ENCODE measurements around the gene CADM4.

Gene CADM4

DNA sequence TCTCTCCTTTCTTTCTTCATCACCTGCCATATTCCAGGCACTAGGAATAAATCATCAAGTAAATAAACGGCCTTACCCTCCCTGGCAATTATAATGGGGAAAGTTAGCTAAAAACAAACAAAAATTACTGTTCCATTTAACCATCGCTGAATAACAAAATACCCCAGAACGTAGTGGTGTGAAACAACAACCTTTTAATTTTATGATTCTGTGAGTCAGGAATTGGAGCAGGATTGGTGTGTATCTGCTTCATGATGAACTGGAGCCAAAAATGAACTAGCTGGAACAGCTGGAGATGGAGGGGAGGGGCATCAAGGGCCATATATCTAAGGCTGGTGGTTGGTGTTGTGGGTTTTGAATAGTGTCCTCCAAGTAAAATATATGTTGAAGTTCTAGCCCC lies 3.7 kb upstream of the CADM4 start:
- in situ Hi-C loops (cut with MboI; ENCODE audit: low pct_unique_long_range_greater_than_20kb, low sequenced_read_pairs, unreplicated experiment) = no loop called here
- no peak for DNase-seq (ENCODE audit: low spot score)
- TF ChIP-seq, protein P1, sequence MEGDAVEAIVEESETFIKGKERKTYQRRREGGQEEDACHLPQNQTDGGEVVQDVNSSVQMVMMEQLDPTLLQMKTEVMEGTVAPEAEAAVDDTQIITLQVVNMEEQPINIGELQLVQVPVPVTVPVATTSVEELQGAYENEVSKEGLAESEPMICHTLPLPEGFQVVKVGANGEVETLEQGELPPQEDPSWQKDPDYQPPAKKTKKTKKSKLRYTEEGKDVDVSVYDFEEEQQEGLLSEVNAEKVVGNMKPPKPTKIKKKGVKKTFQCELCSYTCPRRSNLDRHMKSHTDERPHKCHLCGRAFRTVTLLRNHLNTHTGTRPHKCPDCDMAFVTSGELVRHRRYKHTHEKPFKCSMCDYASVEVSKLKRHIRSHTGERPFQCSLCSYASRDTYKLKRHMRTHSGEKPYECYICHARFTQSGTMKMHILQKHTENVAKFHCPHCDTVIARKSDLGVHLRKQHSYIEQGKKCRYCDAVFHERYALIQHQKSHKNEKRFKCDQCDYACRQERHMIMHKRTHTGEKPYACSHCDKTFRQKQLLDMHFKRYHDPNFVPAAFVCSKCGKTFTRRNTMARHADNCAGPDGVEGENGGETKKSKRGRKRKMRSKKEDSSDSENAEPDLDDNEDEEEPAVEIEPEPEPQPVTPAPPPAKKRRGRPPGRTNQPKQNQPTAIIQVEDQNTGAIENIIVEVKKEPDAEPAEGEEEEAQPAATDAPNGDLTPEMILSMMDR (IDR thresholded peaks at IDR 0.05; ENCODE audit: extremely low read depth, insufficient read depth, missing control alignments) = no peak

DNA sequence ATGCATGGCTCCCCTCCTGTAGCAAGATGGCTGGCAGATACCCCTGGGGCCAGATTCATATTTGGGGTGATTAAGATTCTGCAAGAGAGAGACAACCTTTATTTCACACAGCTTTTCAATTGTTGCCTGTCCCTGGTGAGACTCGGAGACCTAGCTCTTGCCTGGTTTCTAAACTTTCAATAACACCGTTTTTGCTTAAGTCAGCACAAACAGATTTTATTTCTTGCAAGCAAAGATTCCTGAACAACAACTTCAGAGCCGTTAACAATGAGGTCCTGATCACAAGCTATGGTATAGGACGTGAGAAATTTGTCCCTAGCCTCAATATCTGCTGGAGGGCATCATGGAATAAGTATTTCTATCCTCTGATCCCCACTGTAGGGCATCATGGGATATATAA lies 2.9 kb upstream of the CADM4 start:
- in situ Hi-C loops (cut with MboI; ENCODE audit: low pct_unique_long_range_greater_than_20kb, low sequenced_read_pairs, unreplicated experiment) = no loop called here
- TF ChIP-seq, protein P1 (IDR thresholded peaks at IDR 0.05; ENCODE audit: extremely low read depth, insufficient read depth, missing control alignments) = no peak
- DNase-seq (ENCODE audit: low spot score) = no peak

DNA sequence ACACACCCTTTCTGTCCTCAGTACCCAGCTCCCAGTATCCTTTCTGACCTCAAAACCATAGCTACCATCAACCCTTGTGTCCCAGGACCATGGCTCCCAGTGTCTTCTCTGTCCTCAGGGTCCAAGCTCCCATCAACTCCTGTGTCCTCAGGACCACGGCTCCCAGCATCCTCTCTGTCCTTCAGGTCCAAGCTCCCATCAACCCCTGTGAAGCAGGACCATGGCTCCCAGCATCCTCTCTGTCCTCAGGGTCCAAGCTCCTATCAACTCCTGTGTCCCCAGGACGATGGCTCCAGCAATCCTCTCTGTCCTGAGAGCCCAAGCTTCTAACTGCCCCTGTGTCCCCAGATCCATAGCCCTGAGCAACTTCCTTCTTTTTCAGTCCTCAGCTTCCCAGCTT lies 1.7 kb upstream of the CADM4 start:
- TF ChIP-seq, protein P1 (IDR thresholded peaks at IDR 0.05; ENCODE audit: extremely low read depth, insufficient read depth, missing control alignments) = no peak
- no peak for DNase-seq (ENCODE audit: low spot score)

DNA sequence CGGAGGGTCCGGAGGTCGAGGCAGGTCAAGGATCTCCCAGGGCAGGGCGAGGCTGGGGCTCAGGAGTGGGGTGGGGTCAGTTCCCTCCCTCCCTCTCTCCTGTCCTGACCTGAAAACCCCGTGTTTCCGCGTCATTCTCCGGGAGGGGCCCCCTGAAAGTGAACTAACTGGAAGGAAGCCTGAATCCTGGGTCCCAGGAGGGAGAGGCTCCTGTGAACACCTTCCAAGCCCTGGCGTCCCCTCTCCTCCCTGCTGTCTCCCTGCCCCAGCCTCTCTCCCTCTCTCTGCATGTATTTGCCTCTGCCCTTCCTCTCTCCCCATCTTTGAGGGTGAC lies 741 bp upstream of the CADM4 start:
- DNase-seq (ENCODE audit: low spot score) = no peak
- TF ChIP-seq, protein P1 (IDR thresholded peaks at IDR 0.05; ENCODE audit: extremely low read depth, insufficient read depth, missing control alignments) = no peak
- in situ Hi-C loops (cut with MboI; ENCODE audit: low pct_unique_long_range_greater_than_20kb, low sequenced_read_pairs, unreplicated experiment) = no loop called here

More for the DNA sequence above, 1.7 kb upstream of the CADM4 start:
- in situ Hi-C loops (cut with MboI; ENCODE audit: low pct_unique_long_range_greater_than_20kb, low sequenced_read_pairs, unreplicated experiment) = no loop called here

DNA sequence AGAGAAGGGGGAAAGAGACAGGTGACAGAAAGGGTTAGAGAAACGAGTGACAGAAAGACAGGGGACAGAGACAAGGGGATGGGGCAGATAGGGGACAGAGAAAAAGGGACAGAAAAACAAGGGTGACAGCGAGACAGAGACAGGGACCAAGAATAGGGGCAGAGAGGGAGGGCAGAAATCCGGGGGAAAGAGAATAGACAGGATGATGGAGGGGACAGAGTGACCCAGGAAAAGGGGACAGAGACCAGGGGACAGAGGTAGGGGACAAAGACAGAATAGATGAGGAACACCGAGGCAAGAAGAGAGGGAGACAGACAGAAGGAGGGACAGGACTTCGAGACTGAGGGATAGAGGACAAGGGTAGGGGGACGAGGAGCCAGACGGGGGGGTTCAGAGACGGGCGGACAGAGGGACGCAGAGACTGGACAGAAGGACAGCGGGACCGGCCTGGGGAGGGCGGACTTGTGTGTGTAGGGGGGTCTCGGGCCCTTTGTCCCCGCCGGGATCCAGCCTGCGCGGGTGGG lies 593 bp downstream of the CADM4 start:
- TF ChIP-seq, protein P1 (IDR thresholded peaks at IDR 0.05; ENCODE audit: extremely low read depth, insufficient read depth, missing control alignments) = no peak
- in situ Hi-C loops (cut with MboI; ENCODE audit: low pct_unique_long_range_greater_than_20kb, low sequenced_read_pairs, unreplicated experiment) = no loop called here
- DNase-seq (ENCODE audit: low spot score) = no peak

DNA sequence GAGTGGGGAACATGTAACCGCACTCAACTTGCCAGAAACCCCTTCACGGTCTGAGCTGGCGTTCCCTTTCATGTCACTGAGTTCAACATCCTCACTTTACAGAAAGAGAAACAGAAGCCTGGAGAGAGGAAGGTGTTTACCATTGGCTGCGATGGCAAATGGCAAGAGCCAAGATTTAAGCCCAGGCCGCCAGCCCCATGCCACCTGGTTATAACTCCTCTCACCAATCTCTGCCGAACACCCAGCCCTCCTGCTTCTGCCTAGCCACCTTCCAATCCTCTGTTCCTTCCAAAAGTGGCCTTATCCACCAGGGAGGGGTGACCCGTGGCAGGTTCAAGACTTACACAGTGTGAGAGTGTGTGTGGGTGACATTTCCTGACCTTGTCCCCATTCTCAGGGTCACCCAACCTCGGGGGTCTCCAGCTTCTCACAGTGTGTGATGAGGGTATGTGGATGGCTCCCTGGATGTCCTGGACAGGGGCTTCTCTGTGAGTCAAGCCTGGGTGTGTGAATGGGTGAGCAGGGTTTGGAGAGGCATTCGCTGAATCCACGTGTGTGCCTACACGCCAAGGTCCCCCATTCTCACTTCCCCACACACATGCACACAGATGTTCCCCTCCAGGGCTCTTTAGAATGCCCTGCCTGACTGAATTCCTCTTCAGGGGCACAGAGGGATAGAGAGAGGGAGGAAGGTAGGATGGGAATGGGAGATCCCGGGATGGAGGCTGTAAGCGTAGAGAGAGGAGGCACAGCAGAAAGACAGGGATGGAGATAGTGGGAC lies 1.2 kb downstream of the CADM4 start:
- DNase-seq (ENCODE audit: low spot score) = no peak
- in situ Hi-C loops (cut with MboI; ENCODE audit: low pct_unique_long_range_greater_than_20kb, low sequenced_read_pairs, unreplicated experiment) = no loop called here
- TF ChIP-seq, protein P1 (IDR thresholded peaks at IDR 0.05; ENCODE audit: extremely low read depth, insufficient read depth, missing control alignments) = no peak

All from GM13977 (cell line).